Cardiac fibroblast (primary cell): ENCODE data around the gene TRAP1.

Source experiments
- DNase-seq, 2 donors: peaks; one replicate each; pipeline versions ENCODE4 v3.0.0 to v3.0.0-alpha.2; 2010; ENCODE audit warnings: low read depth in 2 of 2
- H3K4me3 ChIP-seq, 2 donors: replicated peaks in 1 of 2; 1 replicate in 1 of 2; 2 replicates in 1 of 2; pipeline ENCODE4 v1.5.1; 2011; ENCODE audit warnings: low read depth in 2 of 2, low read length in 2 of 2, mild to moderate bottlenecking in 2 of 2, moderate library complexity in 1 of 2
- TF ChIP-seq, protein P1 (sequence below): IDR thresholded peaks from one replicate; pipeline ENCODE4 v1.5.1; 2011; ENCODE audit warnings: low read depth, mild to moderate bottlenecking, low read length, inconsistent platforms

TRAP1 gene

DNA sequence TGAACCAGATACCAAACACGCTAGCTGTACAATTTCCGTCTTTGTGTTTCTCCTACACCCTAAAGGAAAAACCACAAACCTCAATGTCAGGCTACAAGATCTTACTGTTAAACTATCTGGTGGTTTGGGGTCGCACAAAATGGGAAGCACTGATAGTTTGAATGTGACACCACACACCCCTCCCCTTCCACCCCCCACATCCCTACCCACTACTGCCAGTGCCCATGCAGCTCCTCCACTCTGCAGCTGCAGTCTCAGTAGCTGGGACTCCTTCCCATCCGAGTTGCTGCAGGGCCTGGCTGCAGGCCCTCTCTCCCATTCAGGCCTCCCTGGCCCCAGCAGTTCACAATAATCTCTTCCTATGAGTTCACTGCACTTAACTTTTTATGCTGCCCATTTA, 18.4 kb downstream of the TRAP1 start:
- no peak for DNase-seq
- TF ChIP-seq, protein P1, sequence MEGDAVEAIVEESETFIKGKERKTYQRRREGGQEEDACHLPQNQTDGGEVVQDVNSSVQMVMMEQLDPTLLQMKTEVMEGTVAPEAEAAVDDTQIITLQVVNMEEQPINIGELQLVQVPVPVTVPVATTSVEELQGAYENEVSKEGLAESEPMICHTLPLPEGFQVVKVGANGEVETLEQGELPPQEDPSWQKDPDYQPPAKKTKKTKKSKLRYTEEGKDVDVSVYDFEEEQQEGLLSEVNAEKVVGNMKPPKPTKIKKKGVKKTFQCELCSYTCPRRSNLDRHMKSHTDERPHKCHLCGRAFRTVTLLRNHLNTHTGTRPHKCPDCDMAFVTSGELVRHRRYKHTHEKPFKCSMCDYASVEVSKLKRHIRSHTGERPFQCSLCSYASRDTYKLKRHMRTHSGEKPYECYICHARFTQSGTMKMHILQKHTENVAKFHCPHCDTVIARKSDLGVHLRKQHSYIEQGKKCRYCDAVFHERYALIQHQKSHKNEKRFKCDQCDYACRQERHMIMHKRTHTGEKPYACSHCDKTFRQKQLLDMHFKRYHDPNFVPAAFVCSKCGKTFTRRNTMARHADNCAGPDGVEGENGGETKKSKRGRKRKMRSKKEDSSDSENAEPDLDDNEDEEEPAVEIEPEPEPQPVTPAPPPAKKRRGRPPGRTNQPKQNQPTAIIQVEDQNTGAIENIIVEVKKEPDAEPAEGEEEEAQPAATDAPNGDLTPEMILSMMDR, result no peak
- H3K4me3 ChIP-seq, result no peak overlapping the region

DNA sequence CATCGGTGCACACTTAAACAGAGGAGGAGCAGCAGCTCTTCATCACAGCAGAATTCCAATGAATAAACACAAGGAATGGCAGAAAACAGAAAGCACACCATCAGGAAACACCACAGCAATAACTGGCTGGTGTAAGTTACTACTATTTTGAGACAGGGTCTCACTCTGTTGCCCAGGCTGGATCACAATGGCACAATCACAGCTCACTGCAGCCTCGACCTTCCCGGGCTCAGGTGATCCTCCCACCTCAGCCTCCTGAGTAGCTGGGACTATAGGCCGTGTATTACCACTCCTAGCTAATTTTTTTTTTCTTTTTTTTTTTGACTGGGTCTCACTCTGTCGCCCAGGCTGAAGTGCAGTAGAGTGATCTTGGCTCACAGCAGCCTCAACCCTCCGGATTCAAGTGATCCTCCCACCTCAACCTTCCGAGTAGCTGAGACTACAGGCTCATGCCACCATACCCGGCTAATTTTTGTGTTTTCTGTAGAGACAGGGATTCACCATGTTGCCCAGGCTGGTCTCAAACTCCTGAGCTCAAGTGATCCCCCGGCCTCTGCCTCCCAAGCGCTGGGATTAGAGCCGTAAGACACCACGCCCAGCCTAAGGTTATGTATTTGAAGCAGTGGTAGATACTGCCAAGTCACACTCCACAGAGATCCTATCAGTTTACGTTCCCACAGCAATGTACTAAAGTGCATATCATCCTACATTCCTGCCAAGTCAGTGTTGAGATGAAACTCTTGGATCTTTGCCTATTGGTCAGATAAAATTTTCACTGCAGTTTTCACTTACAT, 20.7 kb downstream of the TRAP1 start:
- peak; percentile 79 to 89 for DNase-seq
- TF ChIP-seq, protein P1, result no peak
- H3K4me3 ChIP-seq, result no peak overlapping the region

DNA sequence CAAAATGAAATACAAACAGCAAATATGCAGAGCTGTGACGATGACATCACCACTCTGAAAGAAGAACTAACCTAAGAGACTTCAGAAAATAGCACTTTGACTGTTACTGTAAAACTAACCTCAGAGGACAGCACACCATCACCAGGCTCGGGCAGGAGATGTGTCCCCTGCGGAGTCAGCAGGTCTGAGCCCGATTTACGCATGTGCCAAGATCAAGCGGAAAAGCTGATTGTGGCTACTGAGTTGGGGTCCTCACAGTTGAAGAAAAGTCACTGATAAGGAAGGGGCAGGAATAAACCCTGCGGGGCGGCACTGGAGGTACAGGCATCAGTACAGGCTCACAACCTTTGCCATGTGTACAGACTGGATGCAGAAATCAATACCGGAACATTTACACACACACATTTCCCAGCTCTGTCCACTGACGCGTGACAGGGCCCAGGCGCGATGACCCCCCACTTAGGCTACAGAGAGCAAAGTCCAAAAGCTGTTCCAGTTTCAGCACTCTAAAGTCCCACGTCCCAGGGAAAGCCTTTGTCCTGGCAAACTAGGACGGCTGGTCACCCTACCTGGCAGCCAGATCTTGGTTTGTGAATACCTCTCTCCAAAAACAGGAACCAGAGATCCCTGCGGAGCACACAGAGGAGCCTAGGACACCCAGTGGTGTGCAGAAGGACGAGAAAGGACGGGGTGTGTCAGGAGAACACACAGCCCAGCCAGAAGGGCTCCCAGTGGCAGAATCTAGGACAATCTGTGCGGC, 21.5 kb downstream of the TRAP1 start:
- TF ChIP-seq, protein P1, result no peak
- H3K4me3 ChIP-seq, result no peak overlapping the region
- no peak for DNase-seq

DNA sequence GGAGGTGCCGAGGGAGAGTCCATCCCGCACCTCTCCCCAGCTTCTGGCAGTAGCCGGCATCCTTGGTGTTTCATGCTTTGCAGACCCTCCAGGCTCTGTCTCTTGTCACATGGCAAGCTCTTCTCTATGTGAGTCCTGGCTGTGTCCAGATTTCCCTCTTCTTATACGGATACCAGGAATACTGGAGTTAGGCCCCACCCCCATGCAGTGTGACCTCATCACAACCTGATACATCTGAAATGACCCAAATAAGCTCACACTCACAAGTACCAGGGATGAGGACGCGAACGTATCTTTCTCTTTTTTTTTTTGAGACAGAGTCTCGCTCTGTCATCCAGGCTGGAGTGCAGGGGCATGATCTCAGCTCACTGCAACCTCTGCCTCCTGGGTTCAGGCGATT, 23.3 kb downstream of the TRAP1 start:
- DNase-seq, result no peak
- H3K4me3 ChIP-seq, result no peak overlapping the region
- TF ChIP-seq, protein P1, result no peak

DNA sequence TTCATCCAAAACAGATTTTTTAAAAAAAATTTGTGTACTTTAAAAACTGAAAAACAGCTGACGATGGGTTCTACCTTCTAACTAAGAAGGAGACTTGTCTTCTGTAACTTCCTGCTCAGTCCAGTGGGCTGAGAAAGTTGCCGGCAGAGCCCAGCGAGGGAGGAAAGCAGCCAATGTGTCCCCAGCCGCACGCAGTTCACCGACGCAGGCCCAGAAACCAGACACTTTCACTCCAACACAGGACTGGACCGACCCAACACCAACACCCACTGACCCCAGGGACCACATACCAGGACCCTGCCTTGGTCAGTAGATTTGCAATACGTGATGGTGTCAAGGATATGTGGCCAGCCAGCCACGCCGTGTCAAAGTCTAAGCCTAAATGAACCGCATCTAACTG, 25.6 kb downstream of the TRAP1 start:
- H3K4me3 ChIP-seq, result no peak overlapping the region
- TF ChIP-seq, protein P1, result no peak
- no peak for DNase-seq

DNA sequence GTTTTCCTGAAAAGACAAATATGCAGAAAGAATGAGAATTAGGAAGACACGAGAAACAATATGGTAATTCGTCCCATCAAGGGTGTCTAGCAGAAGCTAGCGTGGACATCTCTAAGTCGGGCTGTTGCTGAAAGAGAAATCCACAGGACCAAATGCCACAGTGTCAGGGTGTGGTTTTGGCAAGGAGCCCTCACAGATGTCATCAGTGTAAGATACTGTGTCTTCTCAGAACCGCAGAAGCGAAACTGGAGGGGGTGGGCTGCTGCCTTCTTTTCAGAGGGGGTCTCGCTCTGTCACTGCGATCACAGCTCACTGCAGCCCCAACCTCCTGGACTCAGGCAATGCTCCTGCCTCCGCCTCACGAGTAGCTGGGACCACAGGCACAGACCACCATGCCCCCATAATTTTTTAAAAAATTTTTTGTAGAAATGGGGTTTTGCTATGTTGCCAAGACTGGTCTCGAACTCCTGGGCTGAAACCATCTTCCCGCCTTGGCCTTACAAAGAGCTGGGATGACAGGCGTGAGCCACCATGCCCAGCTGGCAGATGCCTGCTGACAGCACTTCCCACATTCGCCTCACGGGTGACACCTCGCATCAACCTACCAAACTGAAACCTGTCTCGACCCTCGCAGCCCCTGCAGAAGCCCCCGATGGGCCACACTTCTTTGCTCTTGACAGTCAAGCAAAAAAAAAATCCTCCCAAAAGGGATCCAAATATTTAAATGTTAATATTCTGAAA, 26.2 kb downstream of the TRAP1 start:
- TF ChIP-seq, protein P1, result no peak
- peak; percentile 3 to 15 for DNase-seq
- H3K4me3 ChIP-seq, result peak overlapping the region; percentile 11 to 39
